Activated CD8-positive, alpha-beta memory T cell treated with anti-CD3 and anti-CD28 coated beads for 36 hours (primary cell): ENCODE results near the gene PRKAG3. TPM values are rescaled to one million over a fixed set of nuclear protein-coding genes. Genes with fewer than 3 reads are reported as not detected.

Experiments used
- CTCF ChIA-PET: fragments of 350-600 bp; sonication (Branson Sonifier 250); formaldehyde crosslinking; loops from one replicate; lab custom pipeline; 2021; ENCODE audit warnings: antibody characterized with exemption; lab: Charles Lee
- POLR2A ChIA-PET: fragments of 350-600 bp; sonication (Branson Sonifier 250); formaldehyde crosslinking; loops from one replicate; lab custom pipeline; 2021; ENCODE audit warnings: antibody characterized with exemption; lab: Charles Lee
- total RNA-seq, 2 experiments: library from RNA; stranded (reverse); gene quantifications; one replicate each; pipeline ENCODE4 v1.2.3, GENCODE V29; 2021

The PRKAG3 gene
- total RNA-seq, result not detected

- POLR2A ChIA-PET, result no interaction called here
- CTCF ChIA-PET, result no interaction called here
These were observed at the start of gene PRKAG3 for GRCh38 chr2:218831378-218831990. PRKAG3 (minus strand) TSS chr2:218831803.

GRCh38 chr2:218880859-218881594 is 49.4 kb upstream of the PRKAG3 start:
- CTCF ChIA-PET, result interaction anchor here (0.8 to 22.2 kb wide), 4 partner anchors 11 to 56 kb away, joined by 3 to 663 read pairs (median 4); no protein-coding TSS in a partner anchor
- POLR2A ChIA-PET, result interaction anchor here (1.6 to 2.0 kb wide), 2 partner anchors 11 to 16 kb away, joined by 10 to 18 read pairs; no protein-coding TSS in a partner anchor

- ChIA-PET POLR2A (interaction anchor here (0.7 to 2.0 kb wide), 3 partner anchors 8 to 17 kb away, joined by 3 to 18 read pairs (median 10); no protein-coding TSS in a partner anchor), CTCF (interaction anchor here (0.7 to 22.2 kb wide), 5 partner anchors 10 to 56 kb away, joined by 3 to 663 read pairs (median 4); no protein-coding TSS in a partner anchor)
These were observed 48.7 kb upstream of the PRKAG3 start, which contains the start of gene WNT10A for GRCh38 chr2:218880102-218880858. WNT10A (plus strand) TSS chr2:218880852; CDS start chr2:218880996, 144 bp downstream.

GRCh38 chr2:218879776-218880101 is 48.1 kb upstream of the PRKAG3 start:
- POLR2A ChIA-PET, result interaction anchor here (0.7 to 2.0 kb wide), 4 partner anchors 8 to 17 kb away, joined by 3 to 18 read pairs (median 7); no protein-coding TSS in a partner anchor
- CTCF ChIA-PET, result interaction anchor here (0.7 to 22.2 kb wide), 3 partner anchors 9 to 32 kb away, joined by 3 to 663 read pairs (median 5); no protein-coding TSS in a partner anchor

GRCh38 chr2:218878926-218879761 is 47.5 kb upstream of the PRKAG3 start:
- POLR2A ChIA-PET, result interaction anchor here (1.1 to 2.0 kb wide), 4 partner anchors 13 to 19 kb away, joined by 3 to 18 read pairs (median 7); no protein-coding TSS in a partner anchor

GRCh38 chr2:218878486-218878885 is 46.9 kb upstream of the PRKAG3 start:
- ChIA-PET CTCF (interaction anchor here (0.8 to 22.2 kb wide), 3 partner anchors 10 to 31 kb away, joined by 3 to 663 read pairs (median 3); no protein-coding TSS in a partner anchor), POLR2A (interaction anchor here (0.8 to 1.1 kb wide), 2 partner anchors 14 to 19 kb away, joined by 3 read pairs; no protein-coding TSS in a partner anchor)

More at GRCh38 chr2:218878926-218879761, 47.5 kb upstream of the PRKAG3 start:
- CTCF ChIA-PET, result interaction anchor here (0.7 to 22.2 kb wide), 3 partner anchors 9 to 32 kb away, joined by 3 to 663 read pairs (median 5); no protein-coding TSS in a partner anchor

GRCh38 chr2:218877891-218878290 is 46.3 kb upstream of the PRKAG3 start:
- CTCF ChIA-PET, result interaction anchor here (0.8 to 22.2 kb wide), 5 partner anchors 8 to 298 kb away, joined by 3 to 663 read pairs (median 3); no protein-coding TSS in a partner anchor
- POLR2A ChIA-PET, result interaction anchor here (0.8 kb wide), 1 partner anchor 15 kb away, joined by 3 read pairs; no protein-coding TSS in a partner anchor

- ChIA-PET CTCF (interaction anchor here (1.1 to 22.2 kb wide), 15 partner anchors 9 to 298 kb away, joined by 3 to 663 read pairs (median 5); partner anchors contain the start of gene TTLL4), POLR2A (interaction anchor here (1.3 to 2.2 kb wide), 2 partner anchors 15 to 20 kb away, joined by 4 to 15 read pairs; no protein-coding TSS in a partner anchor)
These were observed 45.7 kb upstream of the PRKAG3 start for GRCh38 chr2:218877331-218877730.

GRCh38 chr2:218876562-218877219 is 45.1 kb upstream of the PRKAG3 start:
- CTCF ChIA-PET, result interaction anchor here (0.8 to 22.2 kb wide), 22 partner anchors 10 to 299 kb away, joined by 3 to 663 read pairs (median 5); partner anchors contain the start of genes CDK5R2 and TTLL4
- POLR2A ChIA-PET, result interaction anchor here (1.3 to 2.2 kb wide), 2 partner anchors 16 to 21 kb away, joined by 4 to 15 read pairs; no protein-coding TSS in a partner anchor

- POLR2A ChIA-PET, result interaction anchor here (2.2 kb wide), 1 partner anchor 22 kb away, joined by 15 read pairs; no protein-coding TSS in a partner anchor
- CTCF ChIA-PET, result interaction anchor here (0.6 to 22.2 kb wide), 20 partner anchors 9 to 165 kb away, joined by 3 to 663 read pairs (median 5); partner anchors contain the start of genes CDK5R2 and TTLL4
These were observed 44.2 kb upstream of the PRKAG3 start for GRCh38 chr2:218875692-218876246.

GRCh38 chr2:218873359-218874194 is 42.0 kb upstream of the PRKAG3 start:
- POLR2A ChIA-PET, result no interaction called here
- CTCF ChIA-PET, result interaction anchor here (0.9 to 22.2 kb wide), 4 partner anchors 14 to 106 kb away, joined by 3 to 663 read pairs (median 3); no protein-coding TSS in a partner anchor

- ChIA-PET CTCF (interaction anchor here (0.9 to 22.2 kb wide), 6 partner anchors 14 to 107 kb away, joined by 3 to 663 read pairs (median 3); no protein-coding TSS in a partner anchor), POLR2A (interaction anchor here (0.7 kb wide), 1 partner anchor 7 kb away, joined by 3 read pairs; no protein-coding TSS in a partner anchor)
These were observed 41.2 kb upstream of the PRKAG3 start for GRCh38 chr2:218872645-218873358.

- ChIA-PET POLR2A (interaction anchor here (0.7 to 1.3 kb wide), 2 partner anchors 9 to 11 kb away, joined by 3 read pairs; no protein-coding TSS in a partner anchor), CTCF (interaction anchor here (1.2 to 22.2 kb wide), 7 partner anchors 8 to 29 kb away, joined by 3 to 663 read pairs (median 3); no protein-coding TSS in a partner anchor)
These were observed 40.0 kb upstream of the PRKAG3 start for GRCh38 chr2:218871345-218872302.
